Activated CD4-positive, alpha-beta T cell treated with anti-CD3 and anti-CD28 coated beads, Interleukin-2, amount 50 U/mL, for 16 hours (primary cell): Measurements from ENCODE around the gene PRKD2.

Experiments
- DNase-seq: peaks from one replicate; pipeline ENCODE4 v3.0.0-alpha.2; 2020

PRKD2 gene

GRCh38 chr19:46660008-46660517, 56.9 kb downstream of the PRKD2 start:
- DNase-seq: no peak

GRCh38 chr19:46659151-46660007, 57.5 kb downstream of the PRKD2 start:
- no peak for DNase-seq

GRCh38 chr19:46656541-46656940, 60.4 kb downstream of the PRKD2 start:
- DNase-seq: no peak

- no peak for DNase-seq
Measured at GRCh38 chr19:46654621-46655152, 62.2 kb downstream of the PRKD2 start.

GRCh38 chr19:46650445-46650844, 66.5 kb downstream of the PRKD2 start:
- no peak for DNase-seq

- DNase-seq: no peak
Measured at GRCh38 chr19:46648961-46649960, 67.7 kb downstream of the PRKD2 start.

GRCh38 chr19:46648060-46648960, 68.6 kb downstream of the PRKD2 start:
- DNase-seq: no peak

GRCh38 chr19:46646402-46646801, 70.5 kb downstream of the PRKD2 start:
- DNase-seq: no peak

- DNase-seq: no peak
Measured at GRCh38 chr19:46644720-46645119, 72.2 kb downstream of the PRKD2 start.

- no peak for DNase-seq
Measured at GRCh38 chr19:46640656-46641055, 76.3 kb downstream of the PRKD2 start.

- DNase-seq: peak; percentile 34
Measured at GRCh38 chr19:46639358-46640182, 77.3 kb downstream of the PRKD2 start.

GRCh38 chr19:46637224-46637623, 79.7 kb downstream of the PRKD2 start:
- DNase-seq: no peak

- DNase-seq: no peak
Measured at GRCh38 chr19:46635920-46636761, 80.8 kb downstream of the PRKD2 start, which contains the start of gene GNG8. TSS of gene GNG8 (minus strand) at chr19:46636202. CDS start at chr19:46634682, 1,520 bp downstream.

GRCh38 chr19:46634656-46635218, 82.2 kb downstream of the PRKD2 start:
- no peak for DNase-seq

- peak; percentile 96 for DNase-seq
Measured at GRCh38 chr19:46634045-46634655, 82.8 kb downstream of the PRKD2 start.

- DNase-seq: no peak
Measured at GRCh38 chr19:46633130-46633529, 83.8 kb downstream of the PRKD2 start.

- no peak for DNase-seq
Measured at GRCh38 chr19:46631481-46631880, 85.4 kb downstream of the PRKD2 start.

GRCh38 chr19:46630586-46631205, 86.2 kb downstream of the PRKD2 start:
- DNase-seq: no peak
